GM19035 (cell line): ENCODE measurements around the gene KRTAP10-6.
"Not testable (repeated sequence)": the region's sequence is repeated elsewhere in the genome, so short reads cannot be mapped to it uniquely, and the experiment has no call there.

ENCODE experiments used
- ATAC-seq: cut with Tn5 transposase; IDR thresholded peaks from one replicate; pipeline ENCODE4 v1.9.1; 2021; ENCODE audit not compliant: unreplicated experiment

Gene KRTAP10-6

GRCh38 chr21:44600118-44600978 is 8.0 kb upstream of the KRTAP10-6 start, which contains the start of gene KRTAP10-7:
TSS of gene KRTAP10-7 (plus strand) at chr21:44600597. CDS start at chr21:44600622, 25 bp downstream.
- ATAC-seq, result not testable (repeated sequence)

GRCh38 chr21:44599264-44600029 is 7.1 kb upstream of the KRTAP10-6 start:
- no peak for ATAC-seq

- ATAC-seq, result no peak
Observed at GRCh38 chr21:44598061-44598460, 5.8 kb upstream of the KRTAP10-6 start.

GRCh38 chr21:44596068-44596725 is 3.9 kb upstream of the KRTAP10-6 start:
- no peak for ATAC-seq

- ATAC-seq, result no peak
Observed at GRCh38 chr21:44595524-44595923, 3.2 kb upstream of the KRTAP10-6 start.

GRCh38 chr21:44594406-44594916 is 2.2 kb upstream of the KRTAP10-6 start:
- no peak for ATAC-seq

- no peak for ATAC-seq
Observed at GRCh38 chr21:44593598-44594405, 1.5 kb upstream of the KRTAP10-6 start.

GRCh38 chr21:44591801-44592130 is 539 bp downstream of the KRTAP10-6 start:
- not testable (repeated sequence) for ATAC-seq

- ATAC-seq, result not testable (repeated sequence)
Observed at GRCh38 chr21:44590897-44591800, 1.2 kb downstream of the KRTAP10-6 start.

- no peak for ATAC-seq
Observed at GRCh38 chr21:44590311-44590721, 2.0 kb downstream of the KRTAP10-6 start.

GRCh38 chr21:44589586-44590305 is 2.6 kb downstream of the KRTAP10-6 start:
- ATAC-seq, result no peak

GRCh38 chr21:44589094-44589493 is 3.2 kb downstream of the KRTAP10-6 start:
- no peak for ATAC-seq

GRCh38 chr21:44585892-44586291 is 6.4 kb downstream of the KRTAP10-6 start:
- ATAC-seq, result no peak

GRCh38 chr21:44583800-44584147 is 8.5 kb downstream of the KRTAP10-6 start:
- no peak for ATAC-seq

- no peak for ATAC-seq
Observed at GRCh38 chr21:44583089-44583799, 9.1 kb downstream of the KRTAP10-6 start.

GRCh38 chr21:44582055-44582454 is 10.2 kb downstream of the KRTAP10-6 start:
- no peak for ATAC-seq

GRCh38 chr21:44581158-44581557 is 11.1 kb downstream of the KRTAP10-6 start:
- no peak for ATAC-seq

GRCh38 chr21:44580231-44580821 is 12.0 kb downstream of the KRTAP10-6 start, which contains the start of gene KRTAP10-5:
TSS of gene KRTAP10-5 (minus strand) at chr21:44580604. CDS start at chr21:44580578, 26 bp downstream.
- ATAC-seq, result not testable (repeated sequence)
